ENCODE measurements around the gene RUNX2.

DNA sequence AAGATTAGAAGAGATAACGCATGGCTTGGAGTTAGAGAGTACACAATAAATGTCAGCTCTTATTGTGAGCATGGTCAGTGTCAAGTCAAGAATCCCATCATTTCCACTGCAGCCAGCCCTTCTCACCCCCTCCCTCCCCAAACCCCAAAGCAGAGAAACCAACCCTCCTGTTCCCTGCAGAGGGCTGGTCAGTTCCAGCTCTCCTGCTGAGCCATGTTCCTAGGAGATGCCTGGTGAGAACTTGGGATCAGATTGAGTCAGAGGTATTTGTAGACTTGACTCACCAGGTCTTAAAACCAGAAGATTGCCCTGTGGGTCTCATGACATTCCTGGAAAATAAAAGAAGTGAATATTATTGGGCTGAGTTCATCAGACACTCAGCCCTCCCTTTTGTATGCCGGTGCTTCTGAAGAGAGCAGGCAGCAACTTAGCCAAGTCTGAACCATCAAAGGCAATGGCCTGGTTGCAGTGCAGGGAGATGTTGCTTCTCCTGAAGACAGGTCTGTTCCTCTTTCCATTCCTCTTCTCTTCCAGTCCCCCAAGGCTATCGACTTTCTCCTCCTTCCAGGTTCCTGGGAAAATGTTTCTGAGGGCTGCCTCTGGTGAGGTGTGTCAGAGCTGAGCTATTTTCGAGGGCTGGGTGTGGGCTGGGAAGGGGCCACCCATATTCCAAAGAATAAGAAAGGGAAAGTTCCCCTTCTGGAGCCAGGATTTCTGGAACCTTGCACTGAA is 327.8 kb downstream of the RUNX2 start:
- TF ChIP-seq, protein P1, sequence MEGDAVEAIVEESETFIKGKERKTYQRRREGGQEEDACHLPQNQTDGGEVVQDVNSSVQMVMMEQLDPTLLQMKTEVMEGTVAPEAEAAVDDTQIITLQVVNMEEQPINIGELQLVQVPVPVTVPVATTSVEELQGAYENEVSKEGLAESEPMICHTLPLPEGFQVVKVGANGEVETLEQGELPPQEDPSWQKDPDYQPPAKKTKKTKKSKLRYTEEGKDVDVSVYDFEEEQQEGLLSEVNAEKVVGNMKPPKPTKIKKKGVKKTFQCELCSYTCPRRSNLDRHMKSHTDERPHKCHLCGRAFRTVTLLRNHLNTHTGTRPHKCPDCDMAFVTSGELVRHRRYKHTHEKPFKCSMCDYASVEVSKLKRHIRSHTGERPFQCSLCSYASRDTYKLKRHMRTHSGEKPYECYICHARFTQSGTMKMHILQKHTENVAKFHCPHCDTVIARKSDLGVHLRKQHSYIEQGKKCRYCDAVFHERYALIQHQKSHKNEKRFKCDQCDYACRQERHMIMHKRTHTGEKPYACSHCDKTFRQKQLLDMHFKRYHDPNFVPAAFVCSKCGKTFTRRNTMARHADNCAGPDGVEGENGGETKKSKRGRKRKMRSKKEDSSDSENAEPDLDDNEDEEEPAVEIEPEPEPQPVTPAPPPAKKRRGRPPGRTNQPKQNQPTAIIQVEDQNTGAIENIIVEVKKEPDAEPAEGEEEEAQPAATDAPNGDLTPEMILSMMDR (IDR thresholded peaks at IDR 0.05) = no peak
- TF ChIP-seq POLR2A (IDR thresholded peaks at IDR 0.05) = no peak

Data from testis (tissue), 2 donors.